ENCODE results near the gene BAIAP2L1.

DNA sequence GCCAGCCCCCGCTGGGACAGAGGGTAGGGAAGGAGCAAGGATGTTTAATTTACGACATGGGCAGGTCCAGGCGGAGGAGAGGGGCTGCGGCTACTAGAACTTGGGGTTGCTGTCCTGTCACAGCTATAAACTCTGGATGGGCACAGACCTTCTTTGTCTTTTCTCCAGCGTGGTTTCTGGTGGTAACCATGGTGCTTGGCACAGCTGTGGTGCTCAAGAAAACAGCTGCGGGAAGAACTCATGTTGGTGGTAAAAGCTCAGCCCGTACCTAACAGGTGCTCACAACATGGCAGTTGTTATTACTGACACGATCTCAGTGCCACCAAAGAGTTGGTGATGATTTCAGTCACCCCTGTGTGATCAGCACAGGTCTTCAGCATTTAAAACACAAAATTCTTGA, 13.8 kb downstream of the BAIAP2L1 start:
- TF ChIP-seq POLR2A (IDR thresholded peaks at IDR 0.05) = no peak
- TF ChIP-seq, protein P1, sequence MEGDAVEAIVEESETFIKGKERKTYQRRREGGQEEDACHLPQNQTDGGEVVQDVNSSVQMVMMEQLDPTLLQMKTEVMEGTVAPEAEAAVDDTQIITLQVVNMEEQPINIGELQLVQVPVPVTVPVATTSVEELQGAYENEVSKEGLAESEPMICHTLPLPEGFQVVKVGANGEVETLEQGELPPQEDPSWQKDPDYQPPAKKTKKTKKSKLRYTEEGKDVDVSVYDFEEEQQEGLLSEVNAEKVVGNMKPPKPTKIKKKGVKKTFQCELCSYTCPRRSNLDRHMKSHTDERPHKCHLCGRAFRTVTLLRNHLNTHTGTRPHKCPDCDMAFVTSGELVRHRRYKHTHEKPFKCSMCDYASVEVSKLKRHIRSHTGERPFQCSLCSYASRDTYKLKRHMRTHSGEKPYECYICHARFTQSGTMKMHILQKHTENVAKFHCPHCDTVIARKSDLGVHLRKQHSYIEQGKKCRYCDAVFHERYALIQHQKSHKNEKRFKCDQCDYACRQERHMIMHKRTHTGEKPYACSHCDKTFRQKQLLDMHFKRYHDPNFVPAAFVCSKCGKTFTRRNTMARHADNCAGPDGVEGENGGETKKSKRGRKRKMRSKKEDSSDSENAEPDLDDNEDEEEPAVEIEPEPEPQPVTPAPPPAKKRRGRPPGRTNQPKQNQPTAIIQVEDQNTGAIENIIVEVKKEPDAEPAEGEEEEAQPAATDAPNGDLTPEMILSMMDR (IDR thresholded peaks at IDR 0.05) = no peak

Data from adrenal gland (tissue), 5 donors.